Stimulated activated CD8-positive, alpha-beta memory T cell treated with anti-CD3 and anti-CD28 coated beads, Interleukin-12 subunit alpha, Interleukin-12 subunit beta, amount 100 ng/mL, for 24 hours (primary cell): ENCODE measurements around the gene FAM236A.
"Not testable (repeated sequence)": the region's sequence is repeated elsewhere in the genome, so short reads cannot be mapped to it uniquely, and the experiment has no call there.

Source experiments
- DNase-seq: peaks from one replicate; pipeline ENCODE4 v3.0.0-alpha.2; 2020; ENCODE audit errors: extremely low read depth

FAM236A gene

GRCh38 chrX:72937906-72938305 lies at the start of gene FAM236A:
FAM236A (plus strand) TSS chrX:72938206; CDS start chrX:72938263, 57 bp downstream.
- DNase-seq: not testable (repeated sequence)

GRCh38 chrX:72889740-72890139 lies 48.3 kb upstream of the FAM236A start:
- DNase-seq: not testable (repeated sequence)

GRCh38 chrX:72912315-72912714 lies 25.7 kb upstream of the FAM236A start, which contains the start of gene FAM236C:
FAM236C (plus strand) TSS chrX:72912615; CDS start chrX:72912715, 100 bp downstream.
- not testable (repeated sequence) for DNase-seq

- DNase-seq: not testable (repeated sequence)
Measured at GRCh38 chrX:72916096-72916495, 21.9 kb upstream of the FAM236A start.

GRCh38 chrX:72932283-72932682 lies 5.7 kb upstream of the FAM236A start:
- not testable (repeated sequence) for DNase-seq

- not testable (repeated sequence) for DNase-seq
Measured at GRCh38 chrX:72936455-72936854, 1.6 kb upstream of the FAM236A start.

- not testable (repeated sequence) for DNase-seq
Measured at GRCh38 chrX:72936882-72937455, 1.0 kb upstream of the FAM236A start.

- DNase-seq: not testable (repeated sequence)
Measured at GRCh38 chrX:72942272-72942671, 4.3 kb downstream of the FAM236A start.

GRCh38 chrX:72943035-72943818 lies 5.2 kb downstream of the FAM236A start:
- not testable (repeated sequence) for DNase-seq

GRCh38 chrX:72943819-72944169 lies 5.8 kb downstream of the FAM236A start, which contains the start of gene DMRTC1:
DMRTC1 (minus strand) TSS chrX:72943837; CDS start chrX:72875694, 68,143 bp downstream.
- not testable (repeated sequence) for DNase-seq

- DNase-seq: not testable (repeated sequence)
Measured at GRCh38 chrX:72959971-72960370, 22.0 kb downstream of the FAM236A start.

GRCh38 chrX:72971859-72972258 lies 33.9 kb downstream of the FAM236A start:
- not testable (repeated sequence) for DNase-seq

GRCh38 chrX:72974885-72975284 lies 36.9 kb downstream of the FAM236A start:
- not testable (repeated sequence) for DNase-seq

- DNase-seq: not testable (repeated sequence)
Measured at GRCh38 chrX:72980894-72981469, 43.0 kb downstream of the FAM236A start.
